IMR-90 (cell line): Measurements from ENCODE around the gene HSPE1. TPM values are rescaled to one million over a fixed set of nuclear protein-coding genes. Genes with fewer than 3 reads are reported as not detected.

ENCODE experiments used
- ATAC-seq: fragments of 200-7000 bp; cut with Tn5 transposase; 2 replicates; pipeline ENCODE4 v1.9.1; 2020; ENCODE audit warnings: low read depth, mild to moderate bottlenecking, moderate library complexity
- BruUV-seq: library from RNA; stranded (reverse); fragments of 400-500 nt; replicated peaks from 2 replicates; lab custom pipeline; 2021; lab: Mats Ljungman, UMichigan
- CTCF ChIA-PET: fragments of 300-600 bp; formaldehyde crosslinking; extraction: SDS; loops from one replicate; lab custom pipeline; 2021; ENCODE audit warnings: antibody characterized with exemption; lab: Yijun Ruan, JAX
- POLR2A ChIA-PET: fragments of 300-600 bp; sonication (Branson Sonifier 250); formaldehyde crosslinking; loops from one replicate; lab custom pipeline; 2022; ENCODE audit warnings: antibody characterized with exemption; ENCODE audit not compliant: unreplicated experiment; lab: Charles Lee
- DNase-seq: peaks from one replicate; pipeline ENCODE4 v3.0.0; 2013
- H2AFZ ChIP-seq: replicated peaks from 2 replicates; pipeline ENCODE3; 2013; ENCODE audit warnings: low read length, mild to moderate bottlenecking; ENCODE audit not compliant: poor library complexity
- H2AK5ac ChIP-seq: 2 replicates; pipeline ENCODE4 v1.6.1; 2013; ENCODE audit warnings: low read depth, low read length, inconsistent platforms
- H2AK9ac ChIP-seq: replicated peaks from 2 replicates; pipeline ENCODE3; 2013; ENCODE audit warnings: mild to moderate bottlenecking, low read depth, low read length, moderate library complexity; ENCODE audit not compliant: poor library complexity
- H2BK120ac ChIP-seq: 2 replicates; pipeline ENCODE4 v1.6.1; 2013; ENCODE audit warnings: low read depth, low read length, inconsistent platforms
- H2BK15ac ChIP-seq: 3 replicates; pipeline ENCODE4 v1.6.1; 2013; ENCODE audit warnings: low read depth, low read length, inconsistent platforms
- H2BK20ac ChIP-seq: 2 replicates; pipeline ENCODE4 v1.6.1; 2013; ENCODE audit warnings: low read depth, mild to moderate bottlenecking, inconsistent platforms, low read length, moderate library complexity
- H2BK5ac ChIP-seq: 2 replicates; pipeline ENCODE4 v1.6.1; 2013; ENCODE audit warnings: mild to moderate bottlenecking, low read depth, low read length, inconsistent platforms; ENCODE audit not compliant: poor library complexity, severe bottlenecking
- H3K14ac ChIP-seq: replicated peaks from 2 replicates; pipeline ENCODE4 v1.6.1; 2013; ENCODE audit warnings: low read depth, low read length, inconsistent platforms
- H3K18ac ChIP-seq: 2 replicates; pipeline ENCODE4 v1.6.1; 2013; ENCODE audit warnings: low read depth, low read length, control low read depth
- H3K23ac ChIP-seq: 2 replicates; pipeline ENCODE4 v1.6.1; 2013; ENCODE audit warnings: low read depth, low read length, inconsistent platforms
- H3K27ac ChIP-seq: 2 replicates; pipeline ENCODE4 v1.5.1; 2013; ENCODE audit warnings: mild to moderate bottlenecking, control low read depth, low read length; ENCODE audit not compliant: insufficient read depth
- H3K27me3 ChIP-seq: 2 replicates; pipeline ENCODE4 v1.6.1; 2013; ENCODE audit warnings: low read length; ENCODE audit not compliant: control insufficient read depth, insufficient read depth
- H3K36me3 ChIP-seq: 2 replicates; pipeline ENCODE4 v1.6.1; 2013; ENCODE audit warnings: low read length, mixed read lengths; ENCODE audit not compliant: control insufficient read depth, insufficient read depth
- H3K4ac ChIP-seq: 2 replicates; pipeline ENCODE4 v1.6.1; 2013; ENCODE audit warnings: low read depth, low read length, inconsistent platforms
- H3K4me1 ChIP-seq: 2 replicates; pipeline ENCODE4 v1.6.1; 2013; ENCODE audit warnings: low read length, mixed read lengths; ENCODE audit not compliant: control insufficient read depth, insufficient read depth
- H3K4me2 ChIP-seq: 2 replicates; pipeline ENCODE4 v1.6.1; 2013; ENCODE audit warnings: low read depth, mild to moderate bottlenecking, control low read depth, low read length, moderate library complexity
- H3K4me3 ChIP-seq: 2 replicates; pipeline ENCODE4 v1.5.1; 2013; ENCODE audit warnings: low read depth, mild to moderate bottlenecking, control low read depth, low read length, moderate library complexity; ENCODE audit not compliant: insufficient read depth
- H3K56ac ChIP-seq: 2 replicates; pipeline ENCODE4 v1.6.1; 2013; ENCODE audit warnings: low read length, inconsistent platforms; ENCODE audit not compliant: insufficient read depth; ENCODE audit errors: extremely low read depth
- H3K79me1 ChIP-seq, 2 experiments: 2 replicates each; pipeline ENCODE4 v1.6.1; 2013; ENCODE audit warnings: low read length in 2 of 2, inconsistent platforms in 1 of 2, low read depth in 1 of 2
- H3K9ac ChIP-seq: 2 replicates; pipeline ENCODE4 v1.6.1; 2013; ENCODE audit warnings: low read depth, low read length, control low read depth
- H3K9me1 ChIP-seq: 2 replicates; pipeline ENCODE4 v1.6.1; 2013; ENCODE audit warnings: low read length, inconsistent platforms; ENCODE audit not compliant: insufficient read depth
- H3K9me3 ChIP-seq: 2 replicates; pipeline ENCODE4 v1.6.1; 2013; ENCODE audit warnings: low read length; ENCODE audit not compliant: control insufficient read depth, insufficient read depth
- H4K20me1 ChIP-seq: 2 replicates; pipeline ENCODE4 v1.6.1; 2013; ENCODE audit warnings: low read length, inconsistent platforms; ENCODE audit not compliant: insufficient read depth
- H4K5ac ChIP-seq: 2 replicates; pipeline ENCODE4 v1.6.1; 2013; ENCODE audit warnings: mild to moderate bottlenecking, low read depth, low read length, control low read depth
- H4K8ac ChIP-seq, 2 experiments: 2 replicates each; pipeline ENCODE4 v1.6.1; 2013; ENCODE audit warnings: low read depth in 2 of 2, low read length in 2 of 2, control low read depth in 1 of 2, inconsistent platforms in 1 of 2
- H4K91ac ChIP-seq: 2 replicates; pipeline ENCODE4 v1.6.1; 2013; ENCODE audit warnings: low read depth, low read length, inconsistent platforms; ENCODE audit not compliant: insufficient read depth
- CEBPB ChIP-seq: IDR thresholded peaks from 2 replicates; pipeline ENCODE4 v1.6.1; 2012; ENCODE audit warnings: low read depth, low read length, improper control_type of control experiment
- CHD1 ChIP-seq: IDR thresholded peaks from 2 replicates; pipeline ENCODE4 v1.6.1; 2012; ENCODE audit warnings: low read depth, low read length, improper control_type of control experiment
- MAFK ChIP-seq: IDR thresholded peaks from 2 replicates; pipeline ENCODE4 v1.6.1; 2012; ENCODE audit warnings: low read depth, low read length, improper control_type of control experiment
- MAZ ChIP-seq: IDR thresholded peaks from 2 replicates; pipeline ENCODE4 v1.6.1; 2012; ENCODE audit warnings: low read depth, mild to moderate bottlenecking, low read length, improper control_type of control experiment, moderate library complexity, borderline replicate concordance
- RCOR1 ChIP-seq: IDR thresholded peaks from 2 replicates; pipeline ENCODE4 v1.6.1; 2012; ENCODE audit warnings: mild to moderate bottlenecking, low read length, improper control_type of control experiment; ENCODE audit not compliant: insufficient replicate concordance
- SMC3 ChIP-seq: fragments of 150-350 bp; IDR thresholded peaks from 2 replicates; pipeline ENCODE4 v1.6.1; 2016; ENCODE audit warnings: low read depth, mild to moderate bottlenecking, antibody characterized with exemption, low read length, moderate library complexity
- WGBS, 2 experiments: methylation state at CpG; one replicate each; pipeline versions ENCODE4 v1.1.5 to v1.1.7; 2013; ENCODE audit warnings: missing lambda C conversion rate in 2 of 2; ENCODE audit not compliant: insufficient read length in 1 of 2; ENCODE audit errors: extremely low coverage in 2 of 2; 5-methylcytosine and 5-hydroxymethylcytosine counted together
- dilution Hi-C: fragments of 300-500 bp; cut with HindIII; formaldehyde crosslinking; loops from one replicate; pipeline ENCODE4 v1.14.3; 2018; ENCODE audit warnings: low sequenced_read_pairs; ENCODE audit not compliant: unreplicated experiment
- in situ Hi-C: fragments of 300-500 bp; cut with MboI; formaldehyde crosslinking; loops from 3 replicates; pipeline ENCODE4 v1.14.3; 2019; ENCODE audit warnings: low sequenced_read_pairs, inconsistent platforms, mixed read lengths
- intact Hi-C: fragments of 100-400 bp; cut with micrococcal nuclease; formaldehyde crosslinking; loops from 2 replicates; pipeline ENCODE4 v1.10.0; 2022
- polyA plus RNA-seq, 3 experiments: library from polyadenylated mRNA; depleted of rRNA; stranded (reverse); fragments of >200 nt; gene quantifications; 2 replicates each; pipeline ENCODE4 v1.2.3, GENCODE V29; 2012; ENCODE audit warnings: low replicate concordance in 1 of 3
- total RNA-seq: library from RNA; depleted of rRNA; stranded (reverse); fragments of >200 nt; gene quantifications from 2 replicates; pipeline ENCODE4 v1.2.3, GENCODE V29; 2012
- TF ChIP-seq, protein P1 (sequence below): fragments of 150-350 bp; IDR thresholded peaks from 2 replicates; pipeline ENCODE4 v1.6.1; 2017; ENCODE audit warnings: mild to moderate bottlenecking, antibody characterized with exemption, low read length, low read depth
- TF ChIP-seq, protein P2 (sequence below): conservative IDR thresholded peaks from 2 replicates; pipeline ENCODE4 v1.5.1; 2012; ENCODE audit warnings: mild to moderate bottlenecking, low read depth, low read length, improper control_type of control experiment
- TF ChIP-seq, protein P3 (sequence below): fragments of 150-350 bp; IDR thresholded peaks from 2 replicates; pipeline ENCODE4 v1.6.1; 2016; ENCODE audit warnings: low read depth, mild to moderate bottlenecking, low read length, moderate library complexity, borderline replicate concordance

HSPE1 gene
- total and polyA plus RNA-seq, 2 of the 4 experiments (the other 2 are of a cell fraction): 13.3 to 93.6 TPM

DNA sequence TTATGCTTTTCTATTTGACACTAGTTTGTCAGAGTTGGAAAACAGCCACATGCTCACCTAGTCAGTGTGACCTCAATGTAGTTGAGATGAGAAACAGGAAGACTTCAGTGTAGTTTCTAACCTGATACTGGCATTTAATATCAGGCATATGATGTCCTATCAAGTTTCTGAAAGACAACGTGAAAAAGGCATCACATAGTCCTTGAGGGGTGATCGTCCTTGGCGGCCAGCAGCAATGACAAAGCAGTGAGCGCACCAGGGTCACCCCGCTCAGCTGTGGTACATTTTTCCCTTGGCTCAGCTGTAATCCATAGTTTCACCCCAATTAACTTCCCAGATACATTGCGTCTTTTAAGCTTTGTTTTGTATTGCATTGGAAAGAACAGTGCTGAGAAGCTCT lies 4.3 kb downstream of the HSPE1 start:
- H3K9me3 ChIP-seq: no peaks in the 10 kb centered on the region
- no peak overlapping the region for H3K14ac ChIP-seq
- no peak overlapping the region for H3K27ac ChIP-seq
- peaks cover 7 to 22% of the 10 kb centered on the region in 2 experiments; a peak in 3 of 4 replicates for H3K79me1 ChIP-seq
- H2BK20ac ChIP-seq: no peak overlapping the region
- H3K56ac ChIP-seq: no peak overlapping the region
- in situ Hi-C loops (loop anchor here (10.0 kb wide), 1 partner anchor 270 kb away; no protein-coding TSS in a partner anchor), dilution Hi-C loops (no loop called here), intact Hi-C loops (no loop called here)
- H4K5ac ChIP-seq: no peak overlapping the region
- no peak overlapping the region for H2BK120ac ChIP-seq
- WGBS, 2 experiments: 100% methylated on average over 2 of the region's 6 CpGs; no CpG with 5 or more reads in 1 of the 2 experiments
- H4K8ac ChIP-seq: no peak overlapping the region
- no peak overlapping the region for H2BK15ac ChIP-seq
- no peak overlapping the region for H3K4me3 ChIP-seq
- H3K4me1 ChIP-seq: no peaks in the 10 kb centered on the region
- H4K91ac ChIP-seq: no peak overlapping the region
- ATAC-seq (no peak), DNase-seq (no peak)
- peaks cover 9% of the 10 kb centered on the region for H3K36me3 ChIP-seq
- H2AFZ ChIP-seq: no peak overlapping the region
- H3K18ac ChIP-seq: no peak overlapping the region
- H3K9ac ChIP-seq: no peak overlapping the region
- no peak overlapping the region for H3K4me2 ChIP-seq
- H2AK9ac ChIP-seq: no peak overlapping the region
- no peak overlapping the region for H3K4ac ChIP-seq
- H2AK5ac ChIP-seq: no peak overlapping the region
- POLR2A ChIA-PET: no interaction called here
- H2BK5ac ChIP-seq: no peak overlapping the region
- CTCF ChIA-PET: no interaction called here
- H3K23ac ChIP-seq: no peak overlapping the region
- BruUV-seq: no TSS peak
- H3K9me1 ChIP-seq: no peaks in the 10 kb centered on the region
- TF ChIP-seq MAZ (no peak), CEBPB (no peak), CHD1 (no peak), SMC3 (no peak), RCOR1 (no peak), MAFK (no peak)
- TF ChIP-seq, protein P1, sequence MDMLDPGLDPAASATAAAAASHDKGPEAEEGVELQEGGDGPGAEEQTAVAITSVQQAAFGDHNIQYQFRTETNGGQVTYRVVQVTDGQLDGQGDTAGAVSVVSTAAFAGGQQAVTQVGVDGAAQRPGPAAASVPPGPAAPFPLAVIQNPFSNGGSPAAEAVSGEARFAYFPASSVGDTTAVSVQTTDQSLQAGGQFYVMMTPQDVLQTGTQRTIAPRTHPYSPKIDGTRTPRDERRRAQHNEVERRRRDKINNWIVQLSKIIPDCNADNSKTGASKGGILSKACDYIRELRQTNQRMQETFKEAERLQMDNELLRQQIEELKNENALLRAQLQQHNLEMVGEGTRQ: no peak
- TF ChIP-seq, protein P2, sequence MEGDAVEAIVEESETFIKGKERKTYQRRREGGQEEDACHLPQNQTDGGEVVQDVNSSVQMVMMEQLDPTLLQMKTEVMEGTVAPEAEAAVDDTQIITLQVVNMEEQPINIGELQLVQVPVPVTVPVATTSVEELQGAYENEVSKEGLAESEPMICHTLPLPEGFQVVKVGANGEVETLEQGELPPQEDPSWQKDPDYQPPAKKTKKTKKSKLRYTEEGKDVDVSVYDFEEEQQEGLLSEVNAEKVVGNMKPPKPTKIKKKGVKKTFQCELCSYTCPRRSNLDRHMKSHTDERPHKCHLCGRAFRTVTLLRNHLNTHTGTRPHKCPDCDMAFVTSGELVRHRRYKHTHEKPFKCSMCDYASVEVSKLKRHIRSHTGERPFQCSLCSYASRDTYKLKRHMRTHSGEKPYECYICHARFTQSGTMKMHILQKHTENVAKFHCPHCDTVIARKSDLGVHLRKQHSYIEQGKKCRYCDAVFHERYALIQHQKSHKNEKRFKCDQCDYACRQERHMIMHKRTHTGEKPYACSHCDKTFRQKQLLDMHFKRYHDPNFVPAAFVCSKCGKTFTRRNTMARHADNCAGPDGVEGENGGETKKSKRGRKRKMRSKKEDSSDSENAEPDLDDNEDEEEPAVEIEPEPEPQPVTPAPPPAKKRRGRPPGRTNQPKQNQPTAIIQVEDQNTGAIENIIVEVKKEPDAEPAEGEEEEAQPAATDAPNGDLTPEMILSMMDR: no peak
- TF ChIP-seq, protein P3, sequence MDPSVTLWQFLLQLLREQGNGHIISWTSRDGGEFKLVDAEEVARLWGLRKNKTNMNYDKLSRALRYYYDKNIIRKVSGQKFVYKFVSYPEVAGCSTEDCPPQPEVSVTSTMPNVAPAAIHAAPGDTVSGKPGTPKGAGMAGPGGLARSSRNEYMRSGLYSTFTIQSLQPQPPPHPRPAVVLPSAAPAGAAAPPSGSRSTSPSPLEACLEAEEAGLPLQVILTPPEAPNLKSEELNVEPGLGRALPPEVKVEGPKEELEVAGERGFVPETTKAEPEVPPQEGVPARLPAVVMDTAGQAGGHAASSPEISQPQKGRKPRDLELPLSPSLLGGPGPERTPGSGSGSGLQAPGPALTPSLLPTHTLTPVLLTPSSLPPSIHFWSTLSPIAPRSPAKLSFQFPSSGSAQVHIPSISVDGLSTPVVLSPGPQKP: no peak
- peaks cover 12% of the 10 kb centered on the region; the same call in 1 of the 2 replicates for H4K20me1 ChIP-seq
- H3K27me3 ChIP-seq: no peaks in the 10 kb centered on the region
